GM18505 (cell line): Measurements from ENCODE around the gene LTBP2.

Source experiments
- ATAC-seq: cut with Tn5 transposase; IDR thresholded peaks from one replicate; pipeline ENCODE4 v1.9.1; 2021; ENCODE audit not compliant: unreplicated experiment
- POLR2A ChIP-seq: IDR thresholded peaks from 4 replicates; pipeline ENCODE4 v1.6.1; 2011; ENCODE audit warnings: borderline replicate concordance; ENCODE audit not compliant: insufficient read depth, insufficient read length; ENCODE audit errors: extremely low read depth

The LTBP2 gene

DNA sequence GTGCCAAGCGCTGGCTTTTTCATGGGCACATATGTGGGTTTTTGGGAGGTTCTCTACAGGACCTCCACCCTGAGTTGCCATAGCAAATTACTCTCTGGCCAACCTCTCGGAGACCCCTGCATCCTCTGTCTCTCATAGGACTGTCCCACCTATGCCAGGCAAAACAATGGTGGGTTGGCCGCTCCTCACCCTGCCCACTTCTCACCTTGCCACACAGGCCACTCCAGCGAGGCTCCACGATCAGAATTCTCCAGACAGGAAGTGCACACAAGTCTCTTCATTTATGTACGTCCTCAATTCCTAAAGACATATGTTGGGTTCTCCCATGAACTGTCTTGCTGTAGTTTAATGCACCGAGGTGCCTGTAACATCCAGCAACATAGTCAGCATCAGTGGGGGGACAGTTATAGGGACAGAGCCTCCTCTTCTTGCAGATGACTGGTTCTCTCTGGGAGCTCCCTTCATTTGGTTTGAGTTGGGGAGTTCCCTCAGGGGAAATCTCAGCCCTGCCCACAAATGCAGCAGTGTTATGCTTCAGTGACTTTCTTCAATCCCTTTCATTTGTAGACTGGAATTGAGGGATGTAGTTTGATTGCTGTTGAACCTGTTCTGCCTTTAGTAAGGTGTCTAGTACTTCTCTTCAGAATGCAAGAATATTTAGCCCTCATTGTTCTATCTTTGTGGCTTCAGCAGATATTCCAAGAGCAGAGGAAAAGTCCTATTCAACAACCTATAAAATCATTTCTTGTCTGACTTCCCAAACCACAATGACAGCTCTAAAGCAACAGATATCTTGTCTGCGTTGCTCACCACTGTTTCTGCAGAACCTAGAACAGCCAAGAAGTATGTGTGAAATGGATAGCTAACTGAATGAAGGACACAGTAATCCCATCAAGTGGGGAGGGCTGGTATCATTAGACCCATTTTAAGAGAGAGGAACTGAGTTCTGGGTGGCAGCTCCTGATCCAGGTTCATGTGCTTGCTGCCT lies 2.8 kb upstream of the LTBP2 start:
- ATAC-seq = no peak
- TF ChIP-seq POLR2A = no peak

DNA sequence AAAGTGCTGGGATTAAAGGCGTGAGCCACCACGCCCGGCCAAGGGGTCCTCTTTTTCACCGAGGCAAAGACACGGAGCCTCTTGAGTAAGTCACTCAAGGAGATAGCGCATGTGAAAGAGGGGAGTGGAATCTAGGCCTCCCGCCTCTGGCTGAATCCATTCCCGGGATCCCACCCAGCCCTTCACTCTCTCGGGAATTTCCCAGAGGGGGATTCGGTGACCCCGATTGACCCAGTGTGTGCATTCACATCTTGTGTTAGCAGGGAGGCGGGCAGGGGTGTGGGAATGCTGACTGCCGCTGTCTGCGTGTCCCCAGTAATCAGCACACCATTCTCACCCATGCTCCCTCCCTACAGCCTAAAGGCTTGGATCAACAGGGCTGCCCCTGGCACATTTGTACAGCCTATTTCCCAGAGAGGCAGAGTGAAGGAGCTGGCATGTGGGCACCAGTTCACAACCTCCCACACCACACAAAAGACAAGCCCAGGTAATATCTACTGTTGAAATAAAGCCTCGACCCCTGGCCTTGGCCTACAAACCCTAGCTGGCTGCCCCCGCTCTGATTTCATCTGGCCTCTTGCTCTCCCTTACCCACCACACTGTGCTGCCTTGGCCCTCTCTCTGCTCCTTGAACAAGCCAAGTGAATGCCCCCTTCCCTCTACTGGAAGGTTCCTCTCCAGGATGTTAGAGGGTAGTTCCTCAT lies 1.3 kb upstream of the LTBP2 start:
- TF ChIP-seq POLR2A = no peak
- ATAC-seq = no peak

- peak; percentile 72 for ATAC-seq
- TF ChIP-seq POLR2A = no peak
These were observed 449 bp upstream of the LTBP2 start for GRCh38 chr14:74612350-74613021.

GRCh38 chr14:74610866-74611649 lies 979 bp downstream of the LTBP2 start:
- no peak for ATAC-seq
- TF ChIP-seq POLR2A = no peak

GRCh38 chr14:74610199-74610865 lies 1.7 kb downstream of the LTBP2 start:
- no peak for TF ChIP-seq POLR2A
- ATAC-seq = no peak

- no peak for ATAC-seq
- no peak for TF ChIP-seq POLR2A
These were observed 2.3 kb downstream of the LTBP2 start for GRCh38 chr14:74609721-74610120.

GRCh38 chr14:74608959-74609611 lies 3.0 kb downstream of the LTBP2 start:
- no peak for TF ChIP-seq POLR2A

GRCh38 chr14:74606727-74607126 lies 5.3 kb downstream of the LTBP2 start:
- TF ChIP-seq POLR2A = no peak
- no peak for ATAC-seq

More at GRCh38 chr14:74608959-74609611, 3.0 kb downstream of the LTBP2 start:
- no peak for ATAC-seq

DNA sequence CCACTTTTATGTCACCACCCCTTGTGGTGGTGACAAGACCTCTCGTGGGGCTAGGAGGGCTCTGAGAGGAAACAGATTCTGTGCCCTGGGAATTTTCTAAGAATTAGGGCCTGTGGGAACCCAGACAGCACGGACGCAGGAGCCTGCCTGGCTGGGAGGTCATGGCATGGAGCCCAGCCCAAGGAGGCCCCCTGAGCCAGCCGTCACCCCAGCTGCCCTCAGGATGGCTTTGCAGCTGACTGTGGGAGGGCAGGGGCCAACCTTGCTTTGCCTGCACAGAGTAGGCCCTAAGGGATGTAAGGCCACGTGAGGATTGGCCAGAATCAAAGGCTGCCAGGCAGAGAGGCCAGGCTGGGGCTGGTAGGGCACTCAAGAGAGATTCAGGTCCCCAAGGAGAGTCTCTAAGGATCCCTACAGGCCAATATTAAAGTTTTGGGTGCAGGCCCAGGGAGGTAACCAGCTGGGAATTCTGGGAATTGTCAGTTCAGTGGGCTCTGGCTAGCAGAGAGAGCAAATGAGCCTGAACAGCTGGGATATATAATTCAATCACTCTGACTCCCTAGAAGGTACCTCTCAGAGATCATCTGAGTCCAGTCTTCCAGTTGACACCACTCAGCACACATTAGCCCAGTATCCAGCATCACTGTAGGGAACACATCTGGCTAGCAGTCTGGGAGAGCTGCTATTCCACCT lies 6.4 kb downstream of the LTBP2 start:
- TF ChIP-seq POLR2A = no peak
- no peak for ATAC-seq

DNA sequence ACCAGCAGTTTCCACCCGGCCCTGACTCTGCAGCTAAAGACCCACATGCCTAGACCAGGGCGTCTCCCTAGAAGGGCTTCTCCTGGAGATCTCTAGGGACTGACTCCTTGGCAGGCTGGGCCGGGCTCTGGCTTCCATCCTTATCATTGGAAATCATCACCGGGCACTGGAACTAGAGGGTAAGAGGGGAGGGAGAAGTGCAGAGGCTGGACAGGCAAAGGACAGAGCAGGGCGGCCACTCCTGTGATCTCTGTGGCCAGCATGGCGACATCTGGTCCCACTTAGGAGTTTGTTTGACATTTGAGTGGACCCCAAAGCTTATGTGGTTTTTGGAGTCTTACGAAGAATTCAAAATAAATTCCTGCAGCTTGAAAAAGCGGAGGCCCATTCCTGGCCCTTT lies 7.1 kb downstream of the LTBP2 start:
- no peak for ATAC-seq
- TF ChIP-seq POLR2A = no peak

- ATAC-seq = no peak
- TF ChIP-seq POLR2A = no peak
These were observed 7.9 kb downstream of the LTBP2 start for GRCh38 chr14:74604157-74604556.
